ENCODE data around the gene DUSP22.

Gene DUSP22

GRCh38 chr6:311679-312220, 19.5 kb downstream of the DUSP22 start:
- no peak for DNase-seq (ENCODE audit: low read depth)

DNA sequence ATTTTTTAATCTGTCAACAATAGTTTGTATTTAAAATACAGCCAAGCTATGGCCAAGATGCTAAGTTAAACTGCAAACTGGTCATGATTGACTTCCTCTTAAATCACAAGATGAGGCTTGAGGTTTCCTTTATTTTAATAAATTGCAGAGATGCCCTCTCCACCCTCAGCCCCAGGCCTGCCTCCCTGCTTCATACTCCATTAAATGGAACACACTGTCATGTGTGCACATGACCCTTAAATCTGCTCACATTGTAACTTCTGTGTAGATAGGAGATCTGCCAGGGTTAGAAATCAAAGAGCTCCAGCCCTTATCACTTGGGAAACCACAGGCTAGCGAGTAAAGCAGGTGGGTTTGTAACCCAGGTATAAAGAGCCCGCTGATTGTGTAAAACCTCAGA, 20.8 kb downstream of the DUSP22 start:
- DNase-seq (ENCODE audit: low read depth) = no peak

DNA sequence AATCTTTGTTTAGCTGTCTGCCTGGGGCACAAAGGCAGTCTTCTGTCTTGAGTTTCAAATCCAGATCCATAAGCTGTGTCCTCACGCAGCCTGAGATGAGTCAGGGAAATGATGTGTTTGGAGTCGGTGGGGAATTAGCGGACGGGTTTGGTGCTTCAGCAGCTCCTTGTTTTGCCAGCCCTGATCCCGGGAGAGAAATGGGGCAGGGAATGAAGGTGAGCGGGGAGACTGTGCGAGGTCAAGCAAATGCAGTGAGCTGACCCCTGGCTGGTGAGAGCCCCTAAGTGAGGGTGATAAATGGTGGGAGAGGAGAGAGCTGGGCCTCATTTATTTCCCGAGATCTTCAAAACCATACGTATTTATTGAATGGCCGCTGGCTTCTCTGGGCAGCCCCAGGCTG, 21.6 kb downstream of the DUSP22 start:
- no peak for DNase-seq (ENCODE audit: low read depth)

DNA sequence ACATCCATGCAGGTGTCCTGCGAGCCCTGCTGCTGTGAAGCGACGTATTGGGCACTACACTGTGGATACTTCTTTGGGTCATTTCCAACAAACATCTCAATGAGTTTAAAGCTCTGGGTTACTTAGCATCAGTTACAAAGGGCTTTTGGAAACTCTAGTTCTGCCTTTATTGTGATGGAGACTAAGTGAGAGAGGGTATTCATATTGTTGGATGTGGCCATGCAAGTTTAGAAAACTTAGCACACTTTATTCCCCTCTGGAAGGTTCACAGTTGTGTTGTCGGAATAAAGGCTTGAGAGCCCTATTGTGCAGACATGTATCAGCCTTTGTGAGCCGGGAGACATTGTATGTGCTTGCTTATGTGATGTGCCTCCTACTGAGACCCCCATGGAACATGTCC, 22.1 kb downstream of the DUSP22 start:
- no peak for DNase-seq (ENCODE audit: low read depth)

GRCh38 chr6:315226-315625, 22.9 kb downstream of the DUSP22 start:
- no peak for DNase-seq (ENCODE audit: low read depth)

- DNase-seq (ENCODE audit: low read depth) = no peak
Measured at GRCh38 chr6:315921-316752, 23.9 kb downstream of the DUSP22 start.

DNA sequence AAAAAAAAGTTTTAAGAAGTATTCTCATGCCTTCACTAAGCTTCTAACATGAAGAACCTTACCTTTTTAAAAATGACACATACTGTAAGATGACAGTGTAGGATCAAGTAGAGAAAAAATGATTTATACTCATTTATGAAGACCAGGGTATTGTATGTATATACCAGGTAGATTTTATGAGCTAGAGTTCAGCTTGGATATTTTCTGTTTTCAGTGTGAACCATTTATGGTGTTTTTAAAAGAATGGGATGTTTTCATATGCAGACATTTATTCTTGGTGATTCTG, 24.4 kb downstream of the DUSP22 start:
- DNase-seq (ENCODE audit: low read depth) = no peak

GRCh38 chr6:317060-317447, 24.8 kb downstream of the DUSP22 start:
- no peak for DNase-seq (ENCODE audit: low read depth)

DNA sequence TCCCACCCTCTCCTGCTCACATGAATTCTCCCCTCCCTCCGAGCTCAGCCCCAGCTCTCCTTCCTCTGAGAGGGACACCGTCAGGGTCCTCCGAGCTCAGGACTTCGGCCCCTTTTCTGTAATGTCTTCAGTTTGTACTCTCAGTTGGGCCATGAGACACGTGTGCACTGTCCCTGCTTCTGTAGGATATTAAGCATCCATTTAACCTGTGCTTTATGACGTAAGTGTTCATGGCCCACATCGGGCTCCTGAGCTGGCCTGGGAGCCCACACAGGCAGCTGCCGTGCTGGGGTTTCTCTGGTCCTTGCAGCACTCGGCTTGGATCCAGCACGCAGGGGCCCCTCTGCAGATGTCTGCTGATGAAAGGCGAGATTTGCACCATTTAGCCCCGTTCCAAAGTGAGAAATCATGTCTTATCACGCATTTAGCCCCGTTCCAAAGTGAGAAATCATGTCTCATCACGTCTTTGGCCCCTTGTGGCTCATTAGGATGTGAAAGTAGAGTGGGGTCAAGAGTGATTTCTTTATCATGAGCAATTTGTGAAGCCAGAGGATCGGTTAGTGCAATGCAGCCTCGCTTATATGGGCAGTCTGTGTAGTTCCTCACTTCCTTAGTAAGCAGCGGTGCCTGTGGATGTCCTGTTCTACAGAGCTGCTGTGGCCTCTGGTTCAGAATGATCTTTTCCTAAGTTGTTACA, 25.3 kb downstream of the DUSP22 start:
- no peak for DNase-seq (ENCODE audit: low read depth)

GRCh38 chr6:318243-318890, 26.1 kb downstream of the DUSP22 start:
- DNase-seq (ENCODE audit: low read depth) = no peak

GRCh38 chr6:319177-320131, 27.2 kb downstream of the DUSP22 start:
- DNase-seq (ENCODE audit: low read depth) = no peak

- DNase-seq (ENCODE audit: low read depth) = no peak
Measured at GRCh38 chr6:320351-321157, 28.3 kb downstream of the DUSP22 start.

DNA sequence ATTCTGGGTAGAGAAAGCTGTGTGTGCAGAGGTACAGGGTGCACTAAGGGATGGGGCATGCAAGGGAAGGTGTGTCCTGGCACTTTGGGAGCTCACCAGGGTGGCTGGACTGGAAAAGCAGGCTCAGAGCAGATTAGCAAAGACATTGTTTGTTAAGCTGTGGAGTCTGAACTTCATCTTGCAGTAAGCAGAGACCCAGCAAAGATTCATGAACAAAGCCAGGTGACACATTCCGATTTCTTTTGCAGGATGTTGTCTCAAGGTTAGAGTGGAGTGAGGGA, 28.8 kb downstream of the DUSP22 start:
- no peak for DNase-seq (ENCODE audit: low read depth)

DNA sequence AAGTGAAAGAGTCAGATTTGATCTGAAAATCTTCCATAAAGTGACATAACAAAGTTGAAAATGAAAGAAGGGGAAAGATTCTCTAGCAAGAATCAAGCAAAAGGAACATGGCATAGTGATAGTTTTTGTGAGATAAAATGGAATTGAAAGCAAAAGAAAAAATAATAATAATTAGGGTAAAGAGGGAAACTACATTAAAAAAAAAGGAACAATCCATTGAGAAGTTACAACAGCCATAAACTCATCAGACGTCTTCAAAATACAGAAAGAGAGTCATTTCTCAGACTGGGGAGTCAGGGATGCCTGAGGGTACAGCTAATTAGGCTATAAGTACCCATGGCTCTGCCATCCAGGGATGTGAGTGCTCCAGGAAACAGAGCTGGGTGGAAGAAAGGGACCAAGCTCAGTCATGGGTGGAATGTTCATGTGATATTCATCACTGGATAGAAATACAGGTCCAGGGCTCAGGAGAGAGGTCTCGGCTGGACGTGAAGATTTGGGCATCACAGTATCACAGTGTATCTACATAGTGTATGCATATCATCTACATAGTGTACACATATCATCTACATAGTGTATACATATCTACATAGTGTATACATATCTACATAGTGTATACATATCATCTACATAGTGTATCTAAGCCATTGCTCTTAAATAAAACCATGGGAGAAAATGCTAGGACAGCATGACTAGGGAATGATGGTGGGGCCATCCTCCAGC, 29.4 kb downstream of the DUSP22 start:
- DNase-seq (ENCODE audit: low read depth) = no peak

DNA sequence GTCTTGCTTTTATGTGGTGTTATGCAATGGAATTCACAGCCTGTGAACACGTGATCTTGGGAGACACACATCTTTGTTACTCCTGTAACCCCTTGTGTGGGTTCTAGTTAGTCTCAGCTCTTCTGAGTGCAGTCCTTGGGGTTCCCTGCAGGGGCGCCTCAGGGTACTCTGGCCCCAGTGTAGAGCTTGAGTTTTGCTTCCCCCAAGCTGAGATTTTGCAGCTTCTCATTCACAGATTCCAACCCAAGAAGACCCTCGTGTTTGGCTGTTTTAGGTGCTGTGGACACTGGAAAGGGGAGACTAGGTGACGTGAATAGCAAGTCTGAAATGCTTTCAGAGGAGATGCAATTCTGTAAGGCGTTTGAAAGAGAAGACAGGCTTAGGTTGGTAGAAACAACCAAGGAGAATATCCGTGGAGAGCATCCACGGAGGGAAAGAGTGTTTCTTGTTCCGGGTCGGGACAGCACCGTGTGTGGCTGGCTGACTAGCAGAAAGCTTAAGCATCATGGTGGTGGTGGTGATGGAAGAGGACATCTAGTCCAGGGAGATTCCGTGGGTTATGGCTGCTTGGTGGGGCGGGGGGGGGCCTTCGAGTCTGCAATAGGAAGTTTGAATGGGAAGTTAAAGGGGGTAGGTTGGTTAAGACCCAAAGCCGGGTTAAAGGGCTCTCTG, 30.1 kb downstream of the DUSP22 start:
- no peak for DNase-seq (ENCODE audit: low read depth)

- DNase-seq (ENCODE audit: low read depth) = no peak
Measured at GRCh38 chr6:322940-323729, 30.8 kb downstream of the DUSP22 start.

DNA sequence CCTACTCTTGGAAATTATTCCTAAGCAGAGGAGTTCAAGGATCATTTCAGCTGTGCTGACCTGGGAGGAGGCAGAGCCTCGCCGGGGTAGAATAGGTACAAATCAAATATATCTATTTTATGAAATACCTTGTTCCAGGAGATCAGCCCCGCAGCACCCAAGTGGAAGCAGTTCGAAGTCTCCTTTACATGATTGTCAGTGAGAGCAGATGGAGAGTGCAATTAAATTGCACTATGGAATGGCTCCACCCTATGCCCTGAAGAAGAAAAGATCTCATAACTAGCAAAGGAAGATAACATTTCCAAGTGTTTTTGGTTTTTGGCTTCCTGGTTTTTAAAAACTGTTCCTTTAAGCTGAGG, 31.4 kb downstream of the DUSP22 start:
- DNase-seq (ENCODE audit: low read depth) = no peak

DNA sequence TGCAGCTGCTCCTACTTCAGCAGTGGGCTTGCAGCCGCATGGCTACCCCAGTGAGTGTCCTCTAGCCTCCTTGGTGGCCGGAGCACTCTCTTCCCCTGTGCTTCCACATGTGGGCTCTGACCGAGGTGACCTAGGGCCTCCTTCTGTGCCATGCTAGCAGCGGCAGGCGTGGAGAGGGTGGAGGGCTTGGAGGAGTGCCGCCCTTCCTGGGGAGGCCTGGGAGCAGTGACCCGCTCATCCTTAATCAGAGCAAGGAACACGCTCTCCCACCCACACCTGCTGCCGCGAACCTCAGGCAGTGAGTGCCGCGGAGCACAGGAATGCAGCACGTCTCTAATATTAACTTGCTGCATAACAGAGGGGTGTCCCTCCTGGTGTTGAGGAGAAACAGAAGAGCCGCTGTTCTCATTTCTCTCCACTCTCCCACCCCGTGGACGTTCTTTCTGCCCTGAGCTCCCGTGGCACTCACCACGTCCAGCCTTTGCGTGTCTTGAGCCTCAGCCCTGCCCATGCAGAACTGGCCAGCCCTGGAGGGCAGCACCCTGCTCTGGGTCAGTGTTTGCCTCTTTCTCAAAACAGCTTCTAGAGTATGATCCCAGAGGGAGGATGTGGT, 31.9 kb downstream of the DUSP22 start:
- no peak for DNase-seq (ENCODE audit: low read depth)

GRCh38 chr6:324729-325125, 32.4 kb downstream of the DUSP22 start:
- no peak for DNase-seq (ENCODE audit: low read depth)

Data from T-helper 22 cell (primary cell).